Measurements from ENCODE around the gene ADAMTS3. TPM values are rescaled to one million over a fixed set of nuclear protein-coding genes. Genes with fewer than 3 reads are reported as not detected.

Gene ADAMTS3
- polyA plus RNA-seq, 1 donor (not counting 4 experiments of a cell fraction or from before 2014, with no cell fraction given) = 0.09 TPM

DNA sequence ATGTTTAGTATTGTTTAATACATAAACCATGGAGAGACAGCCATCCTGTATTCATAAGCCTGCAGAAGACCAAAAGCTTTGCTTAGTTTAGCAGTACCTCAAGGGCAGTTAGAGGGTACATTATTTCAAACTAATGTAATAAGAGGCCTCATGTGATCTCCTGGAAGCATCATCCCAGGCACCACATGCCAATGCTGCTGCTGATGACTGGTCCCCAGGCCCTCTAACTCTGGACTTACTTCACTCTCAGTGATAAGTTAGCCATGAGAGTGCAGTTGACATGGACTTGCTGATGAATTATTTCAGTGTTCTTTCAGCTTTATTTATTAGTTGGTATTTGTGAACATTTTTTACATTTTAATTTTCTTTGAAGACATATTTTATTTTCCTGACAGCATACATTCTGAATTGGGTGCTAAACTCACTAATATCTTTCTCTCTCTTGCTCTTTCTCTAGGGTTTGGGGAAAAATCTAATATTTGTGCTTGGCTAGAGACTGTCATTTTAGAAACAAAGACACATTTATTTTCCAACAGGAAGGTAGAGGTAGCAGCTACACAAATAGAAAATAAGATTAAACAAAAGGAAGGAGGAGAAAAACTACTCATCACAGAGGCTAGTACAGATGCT, 329.4 kb downstream of the ADAMTS3 start:
- Histone ChIP-seq H3K4me3 (ENCODE audit: control insufficient read depth in 2 of 3, extremely low read depth in 1 of 3, insufficient read depth in 2 of 3, low read depth in 1 of 3, low read length in 3 of 3) (no peak overlapping the region), H3K9me3 (ENCODE audit: control insufficient read depth, low read depth, low read length) (no peaks in the 10 kb centered on the region), H2AFZ (ENCODE audit: control insufficient read depth, low read length) (no peak overlapping the region), H3K4me2 (ENCODE audit: control insufficient read depth, extremely low read depth, insufficient read depth, low read depth, low read length) (no peak overlapping the region), H3K4me1 (ENCODE audit: control insufficient read depth, extremely low read depth, insufficient read depth, low read length) (no peaks in the 10 kb centered on the region), H3K9ac (ENCODE audit: control insufficient read depth, extremely low read depth, insufficient read depth, low read length) (no peak overlapping the region), H4K20me1 (ENCODE audit: control insufficient read depth, extremely low read depth, insufficient read depth, low read length) (no peaks in the 10 kb centered on the region), H3K36me3 (ENCODE audit: control insufficient read depth in 2 of 2, extremely low read depth in 1 of 2, insufficient read depth in 2 of 2, low read length in 2 of 2) (no peaks in the 10 kb centered on the region), H3K9me1 (ENCODE audit: control insufficient read depth, extremely low read depth, insufficient read depth, low read length) (no peaks in the 10 kb centered on the region), H3K27ac (ENCODE audit: control insufficient read depth, insufficient read depth, low read length) (no peak overlapping the region), H3K79me2 (ENCODE audit: control insufficient read depth, insufficient read depth, low read length) (no peaks in the 10 kb centered on the region), H3K27me3 (ENCODE audit: control insufficient read depth, extremely low read depth, insufficient read depth, low read length) (no peaks in the 10 kb centered on the region)
- TF ChIP-seq EZH2 (IDR thresholded peaks at IDR 0.05; ENCODE audit: low read length) = no peak
- TF ChIP-seq, protein P1, sequence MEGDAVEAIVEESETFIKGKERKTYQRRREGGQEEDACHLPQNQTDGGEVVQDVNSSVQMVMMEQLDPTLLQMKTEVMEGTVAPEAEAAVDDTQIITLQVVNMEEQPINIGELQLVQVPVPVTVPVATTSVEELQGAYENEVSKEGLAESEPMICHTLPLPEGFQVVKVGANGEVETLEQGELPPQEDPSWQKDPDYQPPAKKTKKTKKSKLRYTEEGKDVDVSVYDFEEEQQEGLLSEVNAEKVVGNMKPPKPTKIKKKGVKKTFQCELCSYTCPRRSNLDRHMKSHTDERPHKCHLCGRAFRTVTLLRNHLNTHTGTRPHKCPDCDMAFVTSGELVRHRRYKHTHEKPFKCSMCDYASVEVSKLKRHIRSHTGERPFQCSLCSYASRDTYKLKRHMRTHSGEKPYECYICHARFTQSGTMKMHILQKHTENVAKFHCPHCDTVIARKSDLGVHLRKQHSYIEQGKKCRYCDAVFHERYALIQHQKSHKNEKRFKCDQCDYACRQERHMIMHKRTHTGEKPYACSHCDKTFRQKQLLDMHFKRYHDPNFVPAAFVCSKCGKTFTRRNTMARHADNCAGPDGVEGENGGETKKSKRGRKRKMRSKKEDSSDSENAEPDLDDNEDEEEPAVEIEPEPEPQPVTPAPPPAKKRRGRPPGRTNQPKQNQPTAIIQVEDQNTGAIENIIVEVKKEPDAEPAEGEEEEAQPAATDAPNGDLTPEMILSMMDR (optimal IDR thresholded peaks at IDR 0.05 in 1 of 3, IDR thresholded peaks at IDR 0.05 in 1 of 3, conservative IDR thresholded peaks at IDR 0.05 in 1 of 3; ENCODE audit: extremely low read depth in 1 of 3, insufficient read depth in 2 of 3, low read length in 3 of 3) = no peak
- dilution Hi-C loops (cut with MboI; ENCODE audit: extremely low pct_ligation_motif_present, low sequenced_read_pairs) = no loop called here
- FAIRE-seq (no peak), DNase-seq (ENCODE audit: low read depth, low spot score) (no peak)

Measured in keratinocyte (primary cell).